Panc1 (cell line): ENCODE results near the gene LGALSL. TPM values are rescaled to one million over a fixed set of nuclear protein-coding genes. Genes with fewer than 3 reads are reported as not detected.

ENCODE experiments used
- ATAC-seq: fragments of 200-7000 bp; cut with Tn5 transposase; 2 replicates; pipeline ENCODE4 v1.9.1; 2020; ENCODE audit warnings: mild to moderate bottlenecking, moderate library complexity
- BruUV-seq: library from RNA; stranded (reverse); fragments of 400-500 nt; replicated peaks from 2 replicates; lab custom pipeline; 2021; lab: Mats Ljungman, UMichigan
- CTCF ChIA-PET: fragments of 300-600 bp; sonication (Branson Sonifier 250); formaldehyde crosslinking; loops from one replicate; lab custom pipeline; 2022; ENCODE audit warnings: antibody characterized with exemption; lab: Charles Lee
- POLR2A ChIA-PET: fragments of 300-600 bp; sonication (Branson Sonifier 250); formaldehyde crosslinking; loops from one replicate; lab custom pipeline; 2022; ENCODE audit warnings: antibody characterized with exemption; lab: Charles Lee
- DNase-seq: peaks from one replicate; pipeline ENCODE4 v3.0.0-alpha.2; 2010; ENCODE audit warnings: low read depth, low spot score
- H3K27ac ChIP-seq: 2 replicates; pipeline ENCODE4 v1.5.1; 2011; ENCODE audit warnings: mild to moderate bottlenecking, low read length, inconsistent platforms
- H3K27me3 ChIP-seq: fragments of 200-500 bp; sonication (Bioruptor generic); 2 replicates; pipeline ENCODE4 v1.6.0; 2014; ENCODE audit warnings: low read length, inconsistent platforms; ENCODE audit not compliant: control insufficient read depth, insufficient read depth
- H3K36me3 ChIP-seq: fragments of 200-500 bp; sonication (Bioruptor generic); 2 replicates; pipeline ENCODE4 v1.5.1; 2014; ENCODE audit warnings: inconsistent platforms, mild to moderate bottlenecking, low read length, moderate library complexity; ENCODE audit not compliant: control insufficient read depth, insufficient read depth
- H3K4me1 ChIP-seq: 2 replicates; pipeline ENCODE4 v1.5.1; 2011; ENCODE audit warnings: inconsistent platforms, mild to moderate bottlenecking, low read length, moderate library complexity; ENCODE audit not compliant: control insufficient read depth, insufficient read depth
- H3K4me3 ChIP-seq, 2 experiments: 2 replicates each; pipeline ENCODE4 v1.5.1; 2011 to 2012; ENCODE audit warnings: low read depth in 2 of 2, low read length in 2 of 2, mild to moderate bottlenecking in 2 of 2, inconsistent platforms in 1 of 2, moderate library complexity in 1 of 2
- H3K9me3 ChIP-seq: fragments of 200-500 bp; sonication (Bioruptor generic); 2 replicates; pipeline ENCODE4 v1.5.1; 2014; ENCODE audit warnings: low read depth, mild to moderate bottlenecking, inconsistent platforms, low read length, moderate library complexity; ENCODE audit not compliant: control insufficient read depth, insufficient read depth
- POLR2AphosphoS5 ChIP-seq: IDR thresholded peaks from 2 replicates; pipeline ENCODE4 v1.6.1; 2012; ENCODE audit warnings: mild to moderate bottlenecking, low read depth, low read length, moderate library complexity
- SIN3A ChIP-seq: IDR thresholded peaks from 2 replicates; pipeline ENCODE4 v1.6.1; 2012; ENCODE audit warnings: low read depth, mild to moderate bottlenecking, low read length, moderate library complexity, borderline replicate concordance; ENCODE audit not compliant: insufficient read depth
- TCF7L2 ChIP-seq: IDR thresholded peaks from 2 replicates; pipeline ENCODE4 v1.6.1; 2011; ENCODE audit warnings: mild to moderate bottlenecking, low read depth, low read length, inconsistent platforms
- in situ Hi-C: cut with HindIII; loops from 2 replicates; pipeline ENCODE4 v1.10.0; 2016; ENCODE audit warnings: low sequenced_read_pairs, low pct_unique_long_range_greater_than_20kb
- intact Hi-C: fragments of 100-400 bp; cut with micrococcal nuclease; formaldehyde crosslinking; loops from one replicate; pipeline ENCODE4 v1.10.0; 2022; ENCODE audit not compliant: unreplicated experiment
- total RNA-seq: library from RNA; stranded (reverse); gene quantifications from one replicate; pipeline ENCODE4 v1.2.1, GENCODE V29; 2021; ENCODE audit not compliant: unreplicated experiment
- TF ChIP-seq, protein P1 (sequence below): fragments of 450-650 bp; IDR thresholded peaks from 2 replicates; pipeline ENCODE4 v1.5.1; 2017; ENCODE audit warnings: mild to moderate bottlenecking
- TF ChIP-seq, protein P2 (sequence below), 2 experiments: IDR thresholded peaks; 2 replicates each; pipeline ENCODE4 v1.6.1; 2011 to 2012; ENCODE audit warnings: low read depth in 2 of 2, control low read depth in 1 of 2, low read length in 1 of 2, mild to moderate bottlenecking in 1 of 2, moderate library complexity in 1 of 2; ENCODE audit not compliant: insufficient read depth in 1 of 2

Gene LGALSL
- total RNA-seq, 1 experiment from 2014 or later: 5.3 TPM

DNA sequence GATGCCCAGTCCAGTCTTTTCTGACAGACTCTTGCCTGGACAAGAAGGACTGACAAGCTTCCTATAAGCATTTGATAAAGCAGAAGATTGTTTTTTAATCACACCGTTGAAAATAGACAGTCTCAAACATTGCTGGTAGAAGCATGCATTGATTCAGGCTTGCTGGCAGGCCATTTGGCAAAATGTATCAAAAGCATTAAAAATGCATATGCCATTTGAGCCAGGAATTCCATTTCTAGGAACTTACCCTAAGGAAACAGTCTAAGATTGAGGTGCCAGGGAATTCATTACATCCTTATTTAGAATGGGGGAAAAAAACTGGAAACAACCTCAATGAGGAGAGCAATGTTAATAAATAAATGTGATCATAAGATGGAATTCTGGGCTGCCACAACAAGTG, 20.7 kb downstream of the LGALSL start:
- Histone ChIP-seq H3K36me3 (no peaks in the 10 kb centered on the region), H3K27ac (no peak overlapping the region), H3K4me3 (no peak overlapping the region), H3K4me1 (no peaks in the 10 kb centered on the region), H3K9me3 (no peaks in the 10 kb centered on the region), H3K27me3 (no peaks in the 10 kb centered on the region; the same call in 1 of the 2 replicates)
- ChIA-PET CTCF (no interaction called here), POLR2A (no interaction called here)
- in situ Hi-C loops (no loop called here), intact Hi-C loops (no loop called here)
- BruUV-seq: no TSS peak
- DNase-seq (no peak), ATAC-seq (no peak)
- TF ChIP-seq, protein P1, sequence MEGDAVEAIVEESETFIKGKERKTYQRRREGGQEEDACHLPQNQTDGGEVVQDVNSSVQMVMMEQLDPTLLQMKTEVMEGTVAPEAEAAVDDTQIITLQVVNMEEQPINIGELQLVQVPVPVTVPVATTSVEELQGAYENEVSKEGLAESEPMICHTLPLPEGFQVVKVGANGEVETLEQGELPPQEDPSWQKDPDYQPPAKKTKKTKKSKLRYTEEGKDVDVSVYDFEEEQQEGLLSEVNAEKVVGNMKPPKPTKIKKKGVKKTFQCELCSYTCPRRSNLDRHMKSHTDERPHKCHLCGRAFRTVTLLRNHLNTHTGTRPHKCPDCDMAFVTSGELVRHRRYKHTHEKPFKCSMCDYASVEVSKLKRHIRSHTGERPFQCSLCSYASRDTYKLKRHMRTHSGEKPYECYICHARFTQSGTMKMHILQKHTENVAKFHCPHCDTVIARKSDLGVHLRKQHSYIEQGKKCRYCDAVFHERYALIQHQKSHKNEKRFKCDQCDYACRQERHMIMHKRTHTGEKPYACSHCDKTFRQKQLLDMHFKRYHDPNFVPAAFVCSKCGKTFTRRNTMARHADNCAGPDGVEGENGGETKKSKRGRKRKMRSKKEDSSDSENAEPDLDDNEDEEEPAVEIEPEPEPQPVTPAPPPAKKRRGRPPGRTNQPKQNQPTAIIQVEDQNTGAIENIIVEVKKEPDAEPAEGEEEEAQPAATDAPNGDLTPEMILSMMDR: no peak
- TF ChIP-seq, protein P2, sequence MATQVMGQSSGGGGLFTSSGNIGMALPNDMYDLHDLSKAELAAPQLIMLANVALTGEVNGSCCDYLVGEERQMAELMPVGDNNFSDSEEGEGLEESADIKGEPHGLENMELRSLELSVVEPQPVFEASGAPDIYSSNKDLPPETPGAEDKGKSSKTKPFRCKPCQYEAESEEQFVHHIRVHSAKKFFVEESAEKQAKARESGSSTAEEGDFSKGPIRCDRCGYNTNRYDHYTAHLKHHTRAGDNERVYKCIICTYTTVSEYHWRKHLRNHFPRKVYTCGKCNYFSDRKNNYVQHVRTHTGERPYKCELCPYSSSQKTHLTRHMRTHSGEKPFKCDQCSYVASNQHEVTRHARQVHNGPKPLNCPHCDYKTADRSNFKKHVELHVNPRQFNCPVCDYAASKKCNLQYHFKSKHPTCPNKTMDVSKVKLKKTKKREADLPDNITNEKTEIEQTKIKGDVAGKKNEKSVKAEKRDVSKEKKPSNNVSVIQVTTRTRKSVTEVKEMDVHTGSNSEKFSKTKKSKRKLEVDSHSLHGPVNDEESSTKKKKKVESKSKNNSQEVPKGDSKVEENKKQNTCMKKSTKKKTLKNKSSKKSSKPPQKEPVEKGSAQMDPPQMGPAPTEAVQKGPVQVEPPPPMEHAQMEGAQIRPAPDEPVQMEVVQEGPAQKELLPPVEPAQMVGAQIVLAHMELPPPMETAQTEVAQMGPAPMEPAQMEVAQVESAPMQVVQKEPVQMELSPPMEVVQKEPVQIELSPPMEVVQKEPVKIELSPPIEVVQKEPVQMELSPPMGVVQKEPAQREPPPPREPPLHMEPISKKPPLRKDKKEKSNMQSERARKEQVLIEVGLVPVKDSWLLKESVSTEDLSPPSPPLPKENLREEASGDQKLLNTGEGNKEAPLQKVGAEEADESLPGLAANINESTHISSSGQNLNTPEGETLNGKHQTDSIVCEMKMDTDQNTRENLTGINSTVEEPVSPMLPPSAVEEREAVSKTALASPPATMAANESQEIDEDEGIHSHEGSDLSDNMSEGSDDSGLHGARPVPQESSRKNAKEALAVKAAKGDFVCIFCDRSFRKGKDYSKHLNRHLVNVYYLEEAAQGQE (IDR thresholded peaks at IDR 0.05; ENCODE audit: insufficient read depth in 1 of 2, low read depth in 2 of 2, low read length in 1 of 2): no peak
- no peak for TF ChIP-seq POLR2AphosphoS5
- TF ChIP-seq TCF7L2: no peak
- no peak for TF ChIP-seq SIN3A

DNA sequence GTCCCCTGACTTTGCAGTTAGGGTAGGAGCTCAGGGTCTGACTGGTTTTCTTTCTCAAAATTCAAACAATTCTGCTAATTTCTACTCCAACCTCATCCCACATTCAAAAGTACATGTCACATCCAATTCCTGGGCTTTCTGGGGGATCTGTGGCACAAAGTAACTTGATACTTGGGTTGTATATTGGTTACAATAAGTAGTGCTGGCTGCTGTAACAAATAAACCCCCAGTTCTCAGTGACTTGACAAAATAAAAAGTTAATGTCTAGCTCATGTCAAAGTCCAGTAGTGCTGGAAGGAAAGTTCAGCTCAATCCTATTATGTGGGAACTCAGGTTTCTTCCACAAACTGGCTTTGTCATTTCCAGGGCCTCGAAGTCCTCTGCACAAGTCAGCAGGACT, 23.1 kb downstream of the LGALSL start:
- ChIA-PET CTCF (no interaction called here), POLR2A (no interaction called here)
- intact Hi-C loops (no loop called here), in situ Hi-C loops (no loop called here)
- H3K27ac ChIP-seq: no peak overlapping the region
- no peak overlapping the region for H3K4me3 ChIP-seq
- DNase-seq (no peak), ATAC-seq (no peak)
- BruUV-seq: no TSS peak
- H3K36me3 ChIP-seq: no peaks in the 10 kb centered on the region
- no peak for TF ChIP-seq SIN3A
- no peak for TF ChIP-seq TCF7L2
- no peak for TF ChIP-seq POLR2AphosphoS5
- TF ChIP-seq, protein P2 (IDR thresholded peaks at IDR 0.05; ENCODE audit: insufficient read depth in 1 of 2, low read depth in 2 of 2, low read length in 1 of 2): no peak
- TF ChIP-seq, protein P1: no peak
- no peaks in the 10 kb centered on the region for H3K9me3 ChIP-seq
- H3K4me1 ChIP-seq: no peaks in the 10 kb centered on the region
- peaks cover 4% of the 10 kb centered on the region; the same call in 1 of the 2 replicates for H3K27me3 ChIP-seq
